Measurements from ENCODE around the gene TNFRSF18. TPM values are rescaled to one million over a fixed set of nuclear protein-coding genes. Genes with fewer than 3 reads are reported as not detected.
A peak's percentile ranks its signal among the peaks of the same experiment; 100 is the strongest.
"Not testable (repeated sequence)": the region's sequence is repeated elsewhere in the genome, so short reads cannot be mapped to it uniquely, and the experiment has no call there.

TNFRSF18 gene
- total RNA-seq, 1 donor from 2014 or later = not detected

GRCh38 chr1:1198423-1199140 lies 7.8 kb downstream of the TNFRSF18 start:
- Mint-ChIP-seq H3K4me1 (ENCODE audit: unreplicated experiment) (no peaks in the 10 kb centered on the region), H3K4me3 (ENCODE audit: unreplicated experiment) (no peak overlapping the region), H3K9me3 (ENCODE audit: unreplicated experiment) (no peaks in the 10 kb centered on the region), H3K27ac (ENCODE audit: unreplicated experiment) (no peak overlapping the region), H3K27me3 (ENCODE audit: unreplicated experiment) (peaks cover 8% of the 10 kb centered on the region), H3K36me3 (ENCODE audit: low read depth, unreplicated experiment) (peaks cover 8% of the 10 kb centered on the region)
- DNase-seq (ENCODE audit: low spot score) = peak; percentile 2
- TF ChIP-seq, protein P1, sequence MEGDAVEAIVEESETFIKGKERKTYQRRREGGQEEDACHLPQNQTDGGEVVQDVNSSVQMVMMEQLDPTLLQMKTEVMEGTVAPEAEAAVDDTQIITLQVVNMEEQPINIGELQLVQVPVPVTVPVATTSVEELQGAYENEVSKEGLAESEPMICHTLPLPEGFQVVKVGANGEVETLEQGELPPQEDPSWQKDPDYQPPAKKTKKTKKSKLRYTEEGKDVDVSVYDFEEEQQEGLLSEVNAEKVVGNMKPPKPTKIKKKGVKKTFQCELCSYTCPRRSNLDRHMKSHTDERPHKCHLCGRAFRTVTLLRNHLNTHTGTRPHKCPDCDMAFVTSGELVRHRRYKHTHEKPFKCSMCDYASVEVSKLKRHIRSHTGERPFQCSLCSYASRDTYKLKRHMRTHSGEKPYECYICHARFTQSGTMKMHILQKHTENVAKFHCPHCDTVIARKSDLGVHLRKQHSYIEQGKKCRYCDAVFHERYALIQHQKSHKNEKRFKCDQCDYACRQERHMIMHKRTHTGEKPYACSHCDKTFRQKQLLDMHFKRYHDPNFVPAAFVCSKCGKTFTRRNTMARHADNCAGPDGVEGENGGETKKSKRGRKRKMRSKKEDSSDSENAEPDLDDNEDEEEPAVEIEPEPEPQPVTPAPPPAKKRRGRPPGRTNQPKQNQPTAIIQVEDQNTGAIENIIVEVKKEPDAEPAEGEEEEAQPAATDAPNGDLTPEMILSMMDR (IDR thresholded peaks at IDR 0.05; ENCODE audit: unreplicated experiment) = no peak

- Mint-ChIP-seq H3K4me3 (ENCODE audit: unreplicated experiment) (no peak overlapping the region), H3K27ac (ENCODE audit: unreplicated experiment) (no peak overlapping the region), H3K9me3 (ENCODE audit: unreplicated experiment) (no peaks in the 10 kb centered on the region), H3K36me3 (ENCODE audit: low read depth, unreplicated experiment) (peaks cover 8% of the 10 kb centered on the region), H3K4me1 (ENCODE audit: unreplicated experiment) (no peaks in the 10 kb centered on the region), H3K27me3 (ENCODE audit: unreplicated experiment) (peaks cover 8% of the 10 kb centered on the region)
- TF ChIP-seq, protein P1 (IDR thresholded peaks at IDR 0.05; ENCODE audit: unreplicated experiment) = no peak
- DNase-seq (ENCODE audit: low spot score) = peak; percentile 2
Measured at GRCh38 chr1:1197551-1198422, 8.6 kb downstream of the TNFRSF18 start.

DNA sequence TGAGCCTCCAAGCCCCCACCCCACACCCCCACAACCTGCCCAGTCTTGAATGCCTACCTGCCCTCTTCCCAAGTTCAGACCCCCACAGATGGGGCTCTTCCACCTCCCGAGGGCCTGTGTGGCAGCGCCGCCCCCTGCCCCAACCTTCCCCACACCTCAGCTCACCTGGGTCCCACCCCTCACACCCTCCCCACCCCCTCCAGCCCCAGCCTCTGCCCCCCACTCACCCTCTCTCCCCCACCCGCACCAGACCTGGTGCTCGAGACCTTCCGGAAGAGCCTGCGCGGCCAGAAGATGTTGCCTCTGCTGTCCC lies 9.2 kb downstream of the TNFRSF18 start:
- Mint-ChIP-seq H3K4me1 (ENCODE audit: unreplicated experiment) (no peaks in the 10 kb centered on the region), H3K36me3 (ENCODE audit: low read depth, unreplicated experiment) (peaks cover 10% of the 10 kb centered on the region), H3K9me3 (ENCODE audit: unreplicated experiment) (peaks cover 1% of the 10 kb centered on the region), H3K4me3 (ENCODE audit: unreplicated experiment) (no peak overlapping the region), H3K27me3 (ENCODE audit: unreplicated experiment) (peaks cover 8% of the 10 kb centered on the region), H3K27ac (ENCODE audit: unreplicated experiment) (no peak overlapping the region)
- no peak for DNase-seq (ENCODE audit: low spot score)
- TF ChIP-seq, protein P1 (IDR thresholded peaks at IDR 0.05; ENCODE audit: unreplicated experiment) = no peak

DNA sequence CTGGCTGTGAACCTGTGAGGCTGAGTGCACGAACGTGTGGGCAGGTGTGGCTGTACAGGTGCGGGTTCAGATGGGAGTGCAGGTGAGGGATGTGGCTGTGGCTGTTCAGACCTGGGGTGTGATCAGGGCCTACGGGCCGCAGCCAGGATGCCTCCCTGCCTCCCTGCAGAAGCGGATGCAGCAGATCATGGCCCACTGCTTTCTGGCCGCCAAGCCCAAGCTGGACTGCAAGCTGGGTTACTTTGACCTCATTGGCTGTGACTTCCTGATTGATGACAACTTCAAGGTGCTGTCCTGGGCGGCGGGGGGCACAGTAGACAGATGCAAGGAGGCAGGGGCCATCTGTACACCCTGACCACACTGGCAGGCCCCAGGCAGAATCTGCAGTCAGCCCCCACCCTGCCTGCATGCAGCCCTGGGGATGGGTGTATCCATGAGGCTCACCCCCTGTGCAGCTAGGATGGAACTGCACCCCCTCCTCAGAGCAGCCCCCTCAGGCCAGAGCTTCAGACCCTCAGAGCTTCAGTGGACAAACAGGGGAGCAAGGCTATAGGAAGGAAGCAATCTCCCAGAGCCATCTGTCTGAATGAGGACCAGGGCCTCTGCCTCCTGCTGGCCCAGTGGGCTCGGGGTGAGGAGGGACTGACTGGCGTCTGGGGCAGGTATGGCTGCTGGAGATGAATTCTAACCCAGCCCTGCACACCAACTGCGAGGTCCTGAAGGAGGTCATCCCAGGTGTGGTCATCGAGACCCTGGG lies 9.8 kb downstream of the TNFRSF18 start:
- no peaks in the 10 kb centered on the region for H3K4me1 Mint-ChIP-seq (ENCODE audit: unreplicated experiment)
- peaks cover 6% of the 10 kb centered on the region for H3K9me3 Mint-ChIP-seq (ENCODE audit: unreplicated experiment)
- H3K27ac Mint-ChIP-seq (ENCODE audit: unreplicated experiment) = peak overlapping the region; percentile 67
- H3K4me3 Mint-ChIP-seq (ENCODE audit: unreplicated experiment) = no peak overlapping the region
- DNase-seq (ENCODE audit: low spot score) = peak; percentile 5
- H3K27me3 Mint-ChIP-seq (ENCODE audit: unreplicated experiment) = peaks cover 8% of the 10 kb centered on the region
- TF ChIP-seq, protein P1 (IDR thresholded peaks at IDR 0.05; ENCODE audit: unreplicated experiment) = no peak
- peaks cover 14% of the 10 kb centered on the region for H3K36me3 Mint-ChIP-seq (ENCODE audit: low read depth, unreplicated experiment)

GRCh38 chr1:1195726-1196125 lies 10.7 kb downstream of the TNFRSF18 start:
- not testable (repeated sequence) for H3K4me3 Mint-ChIP-seq (ENCODE audit: unreplicated experiment); H3K27me3 Mint-ChIP-seq (ENCODE audit: unreplicated experiment); H3K27ac Mint-ChIP-seq (ENCODE audit: unreplicated experiment); H3K9me3 Mint-ChIP-seq (ENCODE audit: unreplicated experiment); H3K4me1 Mint-ChIP-seq (ENCODE audit: unreplicated experiment); DNase-seq (ENCODE audit: low spot score)
- H3K36me3 Mint-ChIP-seq (ENCODE audit: low read depth, unreplicated experiment) = peaks cover 14% of the 10 kb centered on the region

Measured in endothelial cell (in vitro differentiated cells).